Panc1 (cell line): ENCODE data around the gene TNFAIP1. TPM values are rescaled to one million over a fixed set of nuclear protein-coding genes. Genes with fewer than 3 reads are reported as not detected.

ENCODE experiments used
- ATAC-seq: fragments of 200-7000 bp; cut with Tn5 transposase; 2 replicates; pipeline ENCODE4 v1.9.1; 2020; ENCODE audit warnings: mild to moderate bottlenecking, moderate library complexity
- BruUV-seq: library from RNA; stranded (reverse); fragments of 400-500 nt; replicated peaks from 2 replicates; lab custom pipeline; 2021; lab: Mats Ljungman, UMichigan
- CTCF ChIA-PET: fragments of 300-600 bp; sonication (Branson Sonifier 250); formaldehyde crosslinking; loops from one replicate; lab custom pipeline; 2022; ENCODE audit warnings: antibody characterized with exemption; lab: Charles Lee
- POLR2A ChIA-PET: fragments of 300-600 bp; sonication (Branson Sonifier 250); formaldehyde crosslinking; loops from one replicate; lab custom pipeline; 2022; ENCODE audit warnings: antibody characterized with exemption; lab: Charles Lee
- DNase-seq: peaks from one replicate; pipeline ENCODE4 v3.0.0-alpha.2; 2010; ENCODE audit warnings: low read depth, low spot score
- H3K27ac ChIP-seq: 2 replicates; pipeline ENCODE4 v1.5.1; 2011; ENCODE audit warnings: mild to moderate bottlenecking, low read length, inconsistent platforms
- H3K27me3 ChIP-seq: fragments of 200-500 bp; sonication (Bioruptor generic); 2 replicates; pipeline ENCODE4 v1.6.0; 2014; ENCODE audit warnings: low read length, inconsistent platforms; ENCODE audit not compliant: control insufficient read depth, insufficient read depth
- H3K36me3 ChIP-seq: fragments of 200-500 bp; sonication (Bioruptor generic); 2 replicates; pipeline ENCODE4 v1.5.1; 2014; ENCODE audit warnings: inconsistent platforms, mild to moderate bottlenecking, low read length, moderate library complexity; ENCODE audit not compliant: control insufficient read depth, insufficient read depth
- H3K4me1 ChIP-seq: 2 replicates; pipeline ENCODE4 v1.5.1; 2011; ENCODE audit warnings: inconsistent platforms, mild to moderate bottlenecking, low read length, moderate library complexity; ENCODE audit not compliant: control insufficient read depth, insufficient read depth
- H3K4me3 ChIP-seq, 2 experiments: 2 replicates each; pipeline ENCODE4 v1.5.1; 2011 to 2012; ENCODE audit warnings: low read depth in 2 of 2, low read length in 2 of 2, mild to moderate bottlenecking in 2 of 2, inconsistent platforms in 1 of 2, moderate library complexity in 1 of 2
- H3K9me3 ChIP-seq: fragments of 200-500 bp; sonication (Bioruptor generic); 2 replicates; pipeline ENCODE4 v1.5.1; 2014; ENCODE audit warnings: low read depth, mild to moderate bottlenecking, inconsistent platforms, low read length, moderate library complexity; ENCODE audit not compliant: control insufficient read depth, insufficient read depth
- POLR2AphosphoS5 ChIP-seq: IDR thresholded peaks from 2 replicates; pipeline ENCODE4 v1.6.1; 2012; ENCODE audit warnings: mild to moderate bottlenecking, low read depth, low read length, moderate library complexity
- SIN3A ChIP-seq: IDR thresholded peaks from 2 replicates; pipeline ENCODE4 v1.6.1; 2012; ENCODE audit warnings: low read depth, mild to moderate bottlenecking, low read length, moderate library complexity, borderline replicate concordance; ENCODE audit not compliant: insufficient read depth
- TCF7L2 ChIP-seq: IDR thresholded peaks from 2 replicates; pipeline ENCODE4 v1.6.1; 2011; ENCODE audit warnings: mild to moderate bottlenecking, low read depth, low read length, inconsistent platforms
- in situ Hi-C: cut with HindIII; loops from 2 replicates; pipeline ENCODE4 v1.10.0; 2016; ENCODE audit warnings: low sequenced_read_pairs, low pct_unique_long_range_greater_than_20kb
- intact Hi-C: fragments of 100-400 bp; cut with micrococcal nuclease; formaldehyde crosslinking; loops from one replicate; pipeline ENCODE4 v1.10.0; 2022; ENCODE audit not compliant: unreplicated experiment
- total RNA-seq: library from RNA; stranded (reverse); gene quantifications from one replicate; pipeline ENCODE4 v1.2.1, GENCODE V29; 2021; ENCODE audit not compliant: unreplicated experiment
- TF ChIP-seq, protein P1 (sequence below): fragments of 450-650 bp; IDR thresholded peaks from 2 replicates; pipeline ENCODE4 v1.5.1; 2017; ENCODE audit warnings: mild to moderate bottlenecking
- TF ChIP-seq, protein P2 (sequence below), 2 experiments: IDR thresholded peaks; 2 replicates each; pipeline ENCODE4 v1.6.1; 2011 to 2012; ENCODE audit warnings: low read depth in 2 of 2, control low read depth in 1 of 2, low read length in 1 of 2, mild to moderate bottlenecking in 1 of 2, moderate library complexity in 1 of 2; ENCODE audit not compliant: insufficient read depth in 1 of 2

The TNFAIP1 gene
- total RNA-seq, 1 experiment from 2014 or later: 55.8 TPM

DNA sequence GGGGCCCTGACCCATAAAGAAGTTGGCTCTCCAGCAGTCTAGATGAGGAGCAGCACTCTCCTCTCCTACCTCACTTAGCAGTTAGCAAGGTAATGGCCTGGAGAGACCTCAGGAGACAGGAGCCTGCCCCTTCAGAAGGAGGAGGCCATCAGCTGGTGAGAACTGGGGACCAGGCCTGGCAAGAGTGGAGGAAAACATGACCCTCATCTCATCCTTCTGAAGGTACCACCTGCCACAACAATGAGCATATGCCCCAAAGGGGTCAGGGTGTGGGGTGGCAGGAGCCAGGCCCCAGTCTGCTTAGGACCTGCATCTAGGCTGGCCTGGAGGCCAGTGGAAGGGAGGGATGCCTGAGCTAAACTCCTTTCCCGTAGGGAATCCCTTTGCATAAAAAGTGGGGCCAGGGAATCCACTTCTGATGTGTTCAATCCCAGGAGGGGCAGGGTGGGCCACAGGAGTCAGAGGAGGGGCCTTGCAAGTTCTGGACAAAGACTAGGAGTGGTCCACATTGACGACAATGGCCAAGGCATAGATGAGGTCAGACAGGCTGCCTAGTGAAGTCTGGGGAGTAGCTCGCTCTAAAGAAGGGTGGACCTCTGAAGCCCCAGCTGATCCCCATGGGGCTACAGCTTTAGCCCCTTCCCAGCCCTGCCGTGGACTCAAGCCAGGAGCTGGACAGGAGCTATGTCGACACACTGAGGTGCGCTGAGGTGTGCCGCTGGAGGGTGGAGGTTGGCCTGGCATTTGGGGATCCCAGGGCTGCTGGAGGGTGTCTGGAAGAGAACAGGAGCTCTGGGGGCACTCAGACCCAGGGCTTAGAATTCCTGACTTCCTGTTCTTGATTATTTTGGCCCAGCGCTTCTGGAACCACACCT lies 28.5 kb downstream of the TNFAIP1 start:
- ChIA-PET POLR2A (no interaction called here), CTCF (no interaction called here)
- in situ Hi-C loops (no loop called here), intact Hi-C loops (no loop called here)
- TF ChIP-seq, protein P1, sequence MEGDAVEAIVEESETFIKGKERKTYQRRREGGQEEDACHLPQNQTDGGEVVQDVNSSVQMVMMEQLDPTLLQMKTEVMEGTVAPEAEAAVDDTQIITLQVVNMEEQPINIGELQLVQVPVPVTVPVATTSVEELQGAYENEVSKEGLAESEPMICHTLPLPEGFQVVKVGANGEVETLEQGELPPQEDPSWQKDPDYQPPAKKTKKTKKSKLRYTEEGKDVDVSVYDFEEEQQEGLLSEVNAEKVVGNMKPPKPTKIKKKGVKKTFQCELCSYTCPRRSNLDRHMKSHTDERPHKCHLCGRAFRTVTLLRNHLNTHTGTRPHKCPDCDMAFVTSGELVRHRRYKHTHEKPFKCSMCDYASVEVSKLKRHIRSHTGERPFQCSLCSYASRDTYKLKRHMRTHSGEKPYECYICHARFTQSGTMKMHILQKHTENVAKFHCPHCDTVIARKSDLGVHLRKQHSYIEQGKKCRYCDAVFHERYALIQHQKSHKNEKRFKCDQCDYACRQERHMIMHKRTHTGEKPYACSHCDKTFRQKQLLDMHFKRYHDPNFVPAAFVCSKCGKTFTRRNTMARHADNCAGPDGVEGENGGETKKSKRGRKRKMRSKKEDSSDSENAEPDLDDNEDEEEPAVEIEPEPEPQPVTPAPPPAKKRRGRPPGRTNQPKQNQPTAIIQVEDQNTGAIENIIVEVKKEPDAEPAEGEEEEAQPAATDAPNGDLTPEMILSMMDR: no peak
- TF ChIP-seq POLR2AphosphoS5 (no peak), TCF7L2 (no peak), SIN3A (no peak)
- TF ChIP-seq, protein P2, sequence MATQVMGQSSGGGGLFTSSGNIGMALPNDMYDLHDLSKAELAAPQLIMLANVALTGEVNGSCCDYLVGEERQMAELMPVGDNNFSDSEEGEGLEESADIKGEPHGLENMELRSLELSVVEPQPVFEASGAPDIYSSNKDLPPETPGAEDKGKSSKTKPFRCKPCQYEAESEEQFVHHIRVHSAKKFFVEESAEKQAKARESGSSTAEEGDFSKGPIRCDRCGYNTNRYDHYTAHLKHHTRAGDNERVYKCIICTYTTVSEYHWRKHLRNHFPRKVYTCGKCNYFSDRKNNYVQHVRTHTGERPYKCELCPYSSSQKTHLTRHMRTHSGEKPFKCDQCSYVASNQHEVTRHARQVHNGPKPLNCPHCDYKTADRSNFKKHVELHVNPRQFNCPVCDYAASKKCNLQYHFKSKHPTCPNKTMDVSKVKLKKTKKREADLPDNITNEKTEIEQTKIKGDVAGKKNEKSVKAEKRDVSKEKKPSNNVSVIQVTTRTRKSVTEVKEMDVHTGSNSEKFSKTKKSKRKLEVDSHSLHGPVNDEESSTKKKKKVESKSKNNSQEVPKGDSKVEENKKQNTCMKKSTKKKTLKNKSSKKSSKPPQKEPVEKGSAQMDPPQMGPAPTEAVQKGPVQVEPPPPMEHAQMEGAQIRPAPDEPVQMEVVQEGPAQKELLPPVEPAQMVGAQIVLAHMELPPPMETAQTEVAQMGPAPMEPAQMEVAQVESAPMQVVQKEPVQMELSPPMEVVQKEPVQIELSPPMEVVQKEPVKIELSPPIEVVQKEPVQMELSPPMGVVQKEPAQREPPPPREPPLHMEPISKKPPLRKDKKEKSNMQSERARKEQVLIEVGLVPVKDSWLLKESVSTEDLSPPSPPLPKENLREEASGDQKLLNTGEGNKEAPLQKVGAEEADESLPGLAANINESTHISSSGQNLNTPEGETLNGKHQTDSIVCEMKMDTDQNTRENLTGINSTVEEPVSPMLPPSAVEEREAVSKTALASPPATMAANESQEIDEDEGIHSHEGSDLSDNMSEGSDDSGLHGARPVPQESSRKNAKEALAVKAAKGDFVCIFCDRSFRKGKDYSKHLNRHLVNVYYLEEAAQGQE (IDR thresholded peaks at IDR 0.05; ENCODE audit: insufficient read depth in 1 of 2, low read depth in 2 of 2, low read length in 1 of 2): no peak
- BruUV-seq: no TSS peak
- no peak for ATAC-seq
- Histone ChIP-seq H3K4me1 (no peaks in the 10 kb centered on the region), H3K4me3 (no peak overlapping the region), H3K36me3 (peaks cover 4% of the 10 kb centered on the region), H3K27me3 (no peaks in the 10 kb centered on the region), H3K27ac (no peak overlapping the region), H3K9me3 (no peaks in the 10 kb centered on the region)
- no peak for DNase-seq

DNA sequence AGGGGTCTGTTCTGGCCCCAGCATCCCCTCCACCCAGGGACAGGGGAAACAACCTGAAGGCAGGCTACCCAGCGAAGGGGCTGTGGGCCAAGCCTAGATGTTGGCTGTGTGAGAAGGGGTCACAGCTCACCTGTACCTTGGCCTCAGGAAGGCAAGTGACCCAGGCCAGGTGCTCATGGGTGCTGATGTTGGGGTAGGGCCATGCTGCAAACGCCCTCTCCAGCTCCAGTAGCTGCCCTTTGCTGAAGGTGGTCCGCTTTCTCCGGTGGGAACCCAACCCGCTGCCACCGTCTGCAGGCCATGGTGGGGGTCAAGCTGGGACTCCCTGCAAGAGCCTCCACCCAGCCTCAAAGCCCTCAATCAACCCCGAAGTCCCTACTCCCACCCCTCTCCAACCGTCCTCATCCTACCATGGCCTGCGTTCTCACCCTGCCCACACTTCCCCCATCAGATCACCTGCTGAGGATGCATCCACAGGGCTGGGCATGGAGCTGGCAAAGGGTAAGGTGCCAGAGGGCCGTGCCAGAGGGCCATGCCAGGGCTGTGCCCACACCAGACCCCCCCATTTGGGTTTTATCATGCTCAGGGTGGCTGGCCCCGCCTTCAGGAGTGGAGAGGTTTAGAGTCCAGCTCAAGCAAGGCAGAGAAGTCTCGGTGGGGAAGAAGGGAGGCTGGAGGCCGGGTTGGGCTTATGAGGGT lies 29.3 kb downstream of the TNFAIP1 start, which contains the start of gene SEBOX:
SEBOX (minus strand) TSS at position 535 of the 699 bp plus-strand sequence; CDS start at position 487, 48 bp downstream.
- no peak for DNase-seq
- ChIA-PET POLR2A (no interaction called here), CTCF (no interaction called here)
- in situ Hi-C loops: no loop called here
- no peaks in the 10 kb centered on the region for H3K27me3 ChIP-seq
- H3K4me3 ChIP-seq: no peak within 1 kb of the TSS
- peaks cover 4% of the 10 kb centered on the region; the same call in 1 of the 2 replicates for H3K4me1 ChIP-seq
- intact Hi-C loops: no loop called here
- peaks cover 4% of the 10 kb centered on the region for H3K36me3 ChIP-seq
- ATAC-seq: no peak
- H3K9me3 ChIP-seq: no peaks in the 10 kb centered on the region
- BruUV-seq: no TSS peak
- no peak for TF ChIP-seq POLR2AphosphoS5
- no peak within 1 kb of the TSS for H3K27ac ChIP-seq
